ENCODE measurements around the gene GAB3. TPM values are rescaled to one million over a fixed set of nuclear protein-coding genes. Genes with fewer than 3 reads are reported as not detected.

GAB3 gene
- polyA plus RNA-seq, 3 donors = 6.2 to 44.0 (median 9.5) TPM

DNA sequence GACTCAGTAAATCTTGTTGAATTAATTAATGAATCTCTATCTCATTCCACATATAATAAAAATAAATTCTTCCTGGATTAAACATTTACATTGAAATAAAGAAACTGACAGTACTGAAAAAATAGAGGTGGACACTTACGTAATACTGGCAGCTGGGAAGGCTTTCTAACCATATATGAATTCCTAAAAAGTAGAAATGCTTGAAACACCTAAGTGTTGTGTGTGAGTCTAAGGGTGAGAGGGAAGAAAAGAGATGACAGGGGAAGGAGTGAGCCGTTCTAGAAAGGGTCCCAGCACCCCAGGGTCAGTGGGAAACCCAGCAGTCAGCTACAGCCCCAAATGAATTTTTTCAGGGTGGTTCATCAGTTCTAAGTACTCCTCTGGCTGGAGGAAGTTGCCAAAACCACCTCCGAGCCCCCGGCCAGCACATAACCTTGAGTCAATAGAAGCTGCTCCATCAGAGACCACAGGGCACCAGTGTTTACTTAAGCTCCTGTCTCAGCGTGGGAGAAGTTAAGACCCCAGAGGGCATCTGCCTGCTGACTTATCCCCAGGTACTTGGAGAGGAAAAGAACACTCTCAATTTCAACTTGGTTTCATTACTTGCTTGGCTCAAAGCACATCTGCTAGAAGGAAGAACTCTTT, 18.3 kb downstream of the GAB3 start:
- Mint-ChIP-seq H3K4me1 (peaks cover 98% of the 10 kb centered on the region), H3K27ac (peak overlapping the region; percentile 92 to 97 (median 95)), H3K27me3 (ENCODE audit: low read depth in 3 of 3) (peaks cover 0 to 2% (median 0%) of the 10 kb centered on the region in 3 donors), H3K4me3 (peak overlapping the region; percentile 39 to 71), H3K36me3 (peaks cover 7 to 12% of the 10 kb centered on the region in 2 donors), H3K9me3 (peaks cover 0 to 5% (median 0%) of the 10 kb centered on the region in 7 donors)
- H3K9ac ChIP-seq (ENCODE audit: insufficient read depth, low read length, poor library complexity, severe bottlenecking) = no peak overlapping the region
- H3K79me2 ChIP-seq (ENCODE audit: insufficient read depth, low read length) = peaks cover 86% of the 10 kb centered on the region
- H2AFZ ChIP-seq (ENCODE audit: insufficient read depth, low read depth, low read length, poor library complexity, severe bottlenecking) = no peak overlapping the region
- no peaks in the 10 kb centered on the region for H4K20me1 ChIP-seq (ENCODE audit: insufficient read depth, low read length)
- peak overlapping the region in 1 of 3 experiments; percentile 45 for H3K4me3 ChIP-seq (replicated peaks in 1 of 3; ENCODE audit: low read depth in 2 of 3, low read length in 3 of 3)
- H3K27me3 ChIP-seq (ENCODE audit: control insufficient read depth in 2 of 2, insufficient read depth in 2 of 2, low read length in 2 of 2) = no peaks in the 10 kb centered on the region
- peak in 2 of 3 donors; percentile 37 to 60 for DNase-seq
- no peak for TF ChIP-seq CTCF (IDR thresholded peaks at IDR 0.05)
- peak overlapping the region; percentile 66 for H3K4me2 ChIP-seq (replicated peaks; ENCODE audit: extremely low read depth, low read length, poor library complexity, severe bottlenecking)
- H3K36me3 ChIP-seq (replicated peaks in 1 of 2; ENCODE audit: control insufficient read depth in 1 of 2, insufficient read depth in 2 of 2, low read length in 2 of 2) = no peaks in the 10 kb centered on the region
- intact Hi-C loops (cut with micrococcal nuclease) = no loop called here
- WGBS (ENCODE audit: insufficient coverage) = 0% methylated on average over 1 of the region's 5 CpGs
- peak overlapping the region; percentile 40 to 83 for H3K27ac ChIP-seq (ENCODE audit: low read depth in 1 of 2, low read length in 2 of 2)
- peaks cover 99 to 100% of the 10 kb centered on the region in 2 donors for H3K4me1 ChIP-seq (ENCODE audit: control insufficient read depth in 1 of 2, insufficient read depth in 2 of 2, low read length in 2 of 2)
- H3K9me3 ChIP-seq (replicated peaks in 1 of 2; ENCODE audit: control insufficient read depth in 1 of 2, insufficient read depth in 1 of 2, low read length in 2 of 2) = no peaks in the 10 kb centered on the region

GRCh38 chrX:154731881-154732280, 19.0 kb downstream of the GAB3 start:
- peak in 2 of 3 donors; percentile 47 to 66 for DNase-seq

More at GRCh38 chrX:154731881-154732280, 19.0 kb downstream of the GAB3 start:
- 40% methylated on average over 2 of the region's 7 CpGs for whole genome bisulfite sequencing (ENCODE audit: insufficient coverage)
- peaks cover 0 to 2% (median 0%) of the 10 kb centered on the region in 3 donors for H3K27me3 Mint-ChIP-seq (ENCODE audit: low read depth in 3 of 3)
- peak overlapping the region; percentile 37 to 96 (median 84) for H3K27ac Mint-ChIP-seq
- TF ChIP-seq CTCF (IDR thresholded peaks at IDR 0.05) = no peak
- peaks cover 99 to 100% of the 10 kb centered on the region in 2 donors for H3K4me1 ChIP-seq (ENCODE audit: control insufficient read depth in 1 of 2, insufficient read depth in 2 of 2, low read length in 2 of 2)
- intact Hi-C loops (cut with micrococcal nuclease) = no loop called here
- peak overlapping the region in 1 of 3 experiments; percentile 45 for H3K4me3 ChIP-seq (replicated peaks in 1 of 3; ENCODE audit: low read depth in 2 of 3, low read length in 3 of 3)
- H3K79me2 ChIP-seq (ENCODE audit: insufficient read depth, low read length) = peaks cover 86% of the 10 kb centered on the region
- H3K27me3 ChIP-seq (ENCODE audit: control insufficient read depth in 2 of 2, insufficient read depth in 2 of 2, low read length in 2 of 2) = no peaks in the 10 kb centered on the region
- peak overlapping the region in 1 of 2 donors; percentile 83 for H3K27ac ChIP-seq (ENCODE audit: low read depth in 1 of 2, low read length in 2 of 2)
- H3K9me3 ChIP-seq (replicated peaks in 1 of 2; ENCODE audit: control insufficient read depth in 1 of 2, insufficient read depth in 1 of 2, low read length in 2 of 2) = no peaks in the 10 kb centered on the region
- H3K36me3 ChIP-seq (replicated peaks in 1 of 2; ENCODE audit: control insufficient read depth in 1 of 2, insufficient read depth in 2 of 2, low read length in 2 of 2) = no peaks in the 10 kb centered on the region
- no peaks in the 10 kb centered on the region for H4K20me1 ChIP-seq (ENCODE audit: insufficient read depth, low read length)
- peaks cover 0 to 5% (median 0%) of the 10 kb centered on the region in 7 donors for H3K9me3 Mint-ChIP-seq
- H2AFZ ChIP-seq (ENCODE audit: insufficient read depth, low read depth, low read length, poor library complexity, severe bottlenecking) = no peak overlapping the region
- peaks cover 5 to 10% of the 10 kb centered on the region in 2 donors for H3K36me3 Mint-ChIP-seq
- peaks cover 98% of the 10 kb centered on the region for H3K4me1 Mint-ChIP-seq
- H3K4me3 Mint-ChIP-seq = peak overlapping the region in 1 of 2 donors; percentile 34
- no peak overlapping the region for H3K9ac ChIP-seq (ENCODE audit: insufficient read depth, low read length, poor library complexity, severe bottlenecking)
- peak overlapping the region; percentile 66 for H3K4me2 ChIP-seq (replicated peaks; ENCODE audit: extremely low read depth, low read length, poor library complexity, severe bottlenecking)

All from CD14-positive monocyte (primary cell).